HCT116 (cell line): ENCODE results near the gene RFPL3.

Source experiments
- POLR2A ChIP-seq: IDR thresholded peaks from 2 replicates; pipeline ENCODE4 v1.7.0; 2011; ENCODE audit warnings: borderline replicate concordance; ENCODE audit not compliant: insufficient read depth, insufficient read length; ENCODE audit errors: extremely low read depth
- POLR2AphosphoS5 ChIP-seq: IDR thresholded peaks from 2 replicates; pipeline ENCODE4 v1.6.1; 2011; ENCODE audit warnings: mild to moderate bottlenecking, low read depth, low read length, moderate library complexity
- SRF ChIP-seq: IDR thresholded peaks from 2 replicates; pipeline ENCODE4 v1.6.1; 2012; ENCODE audit warnings: low read depth
- YY1 ChIP-seq: IDR thresholded peaks from 2 replicates; pipeline ENCODE4 v1.6.1; 2011; ENCODE audit warnings: low read length, low read depth, moderate library complexity, mild to moderate bottlenecking; ENCODE audit not compliant: insufficient replicate concordance; ENCODE audit errors: extremely low read depth
- TF ChIP-seq, protein P1 (sequence below), 3 experiments: fragments of 200-600 bp in 1 of 3; sonication (generic) in 1 of 3; IDR thresholded peaks in 2 of 3; conservative IDR thresholded peaks in 1 of 3; 2 replicates each; pipeline ENCODE4 v1.5.1; 2012 to 2017; ENCODE audit warnings: low read depth in 2 of 3, low read length in 2 of 3, antibody characterized with exemption in 1 of 3, borderline replicate concordance in 1 of 3, control low read depth in 1 of 3, mild to moderate bottlenecking in 1 of 3, mixed read lengths in 1 of 3, mixed run types in 1 of 3, moderate library complexity in 1 of 3; ENCODE audit not compliant: insufficient read depth in 1 of 3

GRCh38 chr22:32340411-32340810 is 17.3 kb upstream of the RFPL3 start:
- TF ChIP-seq, protein P1, sequence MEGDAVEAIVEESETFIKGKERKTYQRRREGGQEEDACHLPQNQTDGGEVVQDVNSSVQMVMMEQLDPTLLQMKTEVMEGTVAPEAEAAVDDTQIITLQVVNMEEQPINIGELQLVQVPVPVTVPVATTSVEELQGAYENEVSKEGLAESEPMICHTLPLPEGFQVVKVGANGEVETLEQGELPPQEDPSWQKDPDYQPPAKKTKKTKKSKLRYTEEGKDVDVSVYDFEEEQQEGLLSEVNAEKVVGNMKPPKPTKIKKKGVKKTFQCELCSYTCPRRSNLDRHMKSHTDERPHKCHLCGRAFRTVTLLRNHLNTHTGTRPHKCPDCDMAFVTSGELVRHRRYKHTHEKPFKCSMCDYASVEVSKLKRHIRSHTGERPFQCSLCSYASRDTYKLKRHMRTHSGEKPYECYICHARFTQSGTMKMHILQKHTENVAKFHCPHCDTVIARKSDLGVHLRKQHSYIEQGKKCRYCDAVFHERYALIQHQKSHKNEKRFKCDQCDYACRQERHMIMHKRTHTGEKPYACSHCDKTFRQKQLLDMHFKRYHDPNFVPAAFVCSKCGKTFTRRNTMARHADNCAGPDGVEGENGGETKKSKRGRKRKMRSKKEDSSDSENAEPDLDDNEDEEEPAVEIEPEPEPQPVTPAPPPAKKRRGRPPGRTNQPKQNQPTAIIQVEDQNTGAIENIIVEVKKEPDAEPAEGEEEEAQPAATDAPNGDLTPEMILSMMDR (IDR thresholded peaks at IDR 0.05 in 2 of 3, conservative IDR thresholded peaks at IDR 0.05 in 1 of 3; ENCODE audit: borderline replicate concordance in 1 of 3, insufficient read depth in 1 of 3, low read depth in 2 of 3, low read length in 2 of 3) = no peak
- TF ChIP-seq SRF (no peak), POLR2A (no peak), YY1 (no peak), POLR2AphosphoS5 (no peak)
